ENCODE results near the gene IFNA14.
"Not testable (repeated sequence)": the region's sequence is repeated elsewhere in the genome, so short reads cannot be mapped to it uniquely, and the experiment has no call there.

DNA sequence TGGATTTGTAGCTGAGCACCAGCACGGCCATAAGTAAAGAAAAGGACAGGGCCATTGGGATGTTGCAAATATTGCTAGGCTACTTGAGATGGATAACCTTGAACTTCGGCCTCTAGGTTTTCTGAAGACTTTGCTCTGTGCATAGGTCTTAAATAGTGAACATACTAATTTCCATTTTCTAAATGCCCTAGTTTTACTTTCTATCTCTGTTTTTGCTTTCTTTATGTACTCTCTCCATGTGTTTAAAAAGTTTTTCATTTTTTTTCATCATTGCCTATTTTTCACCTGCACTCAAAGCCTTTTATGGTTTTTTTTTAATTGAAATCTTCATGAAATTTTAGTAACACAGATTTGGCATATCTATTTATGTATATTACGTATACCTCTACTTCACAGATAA is 32.8 kb downstream of the IFNA14 start, which contains the start of gene IFNA10:
- TF ChIP-seq, protein P1, sequence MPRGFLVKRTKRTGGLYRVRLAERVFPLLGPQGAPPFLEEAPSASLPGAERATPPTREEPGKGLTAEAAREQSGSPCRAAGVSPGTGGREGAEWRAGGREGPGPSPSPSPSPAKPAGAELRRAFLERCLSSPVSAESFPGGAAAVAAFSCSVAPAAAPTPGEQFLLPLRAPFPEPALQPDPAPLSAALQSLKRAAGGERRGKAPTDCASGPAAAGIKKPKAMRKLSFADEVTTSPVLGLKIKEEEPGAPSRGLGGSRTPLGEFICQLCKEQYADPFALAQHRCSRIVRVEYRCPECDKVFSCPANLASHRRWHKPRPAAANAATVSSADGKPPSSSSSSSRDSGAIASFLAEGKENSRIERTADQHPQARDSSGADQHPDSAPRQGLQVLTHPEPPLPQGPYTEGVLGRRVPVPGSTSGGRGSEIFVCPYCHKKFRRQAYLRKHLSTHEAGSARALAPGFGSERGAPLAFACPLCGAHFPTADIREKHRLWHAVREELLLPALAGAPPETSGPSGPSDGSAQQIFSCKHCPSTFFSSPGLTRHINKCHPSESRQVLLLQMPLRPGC (tag by site-specific recombination; IDR thresholded peaks at IDR 0.05) = not testable (repeated sequence)
- TF ChIP-seq ZNF202 (tag by site-specific recombination; IDR thresholded peaks at IDR 0.05; ENCODE audit: borderline replicate concordance); YY2 (tag by site-specific recombination; IDR thresholded peaks at IDR 0.05); ZNF211 (tag by site-specific recombination; IDR thresholded peaks at IDR 0.05; ENCODE audit: low read depth); ZNF335 (tag by site-specific recombination; conservative IDR thresholded peaks at IDR 0.05); ZNF416 (tag by site-specific recombination; IDR thresholded peaks at IDR 0.05); ZNF558 (tag by site-specific recombination; IDR thresholded peaks at IDR 0.05); ZNF530 (tag by site-specific recombination; IDR thresholded peaks at IDR 0.05; ENCODE audit: low read depth); ZNF184 (tag by site-specific recombination; IDR thresholded peaks at IDR 0.05); ZNF292 (tag by site-specific recombination; IDR thresholded peaks at IDR 0.05; ENCODE audit: borderline replicate concordance, low read depth): not testable (repeated sequence)
- TF ChIP-seq, protein P2, sequence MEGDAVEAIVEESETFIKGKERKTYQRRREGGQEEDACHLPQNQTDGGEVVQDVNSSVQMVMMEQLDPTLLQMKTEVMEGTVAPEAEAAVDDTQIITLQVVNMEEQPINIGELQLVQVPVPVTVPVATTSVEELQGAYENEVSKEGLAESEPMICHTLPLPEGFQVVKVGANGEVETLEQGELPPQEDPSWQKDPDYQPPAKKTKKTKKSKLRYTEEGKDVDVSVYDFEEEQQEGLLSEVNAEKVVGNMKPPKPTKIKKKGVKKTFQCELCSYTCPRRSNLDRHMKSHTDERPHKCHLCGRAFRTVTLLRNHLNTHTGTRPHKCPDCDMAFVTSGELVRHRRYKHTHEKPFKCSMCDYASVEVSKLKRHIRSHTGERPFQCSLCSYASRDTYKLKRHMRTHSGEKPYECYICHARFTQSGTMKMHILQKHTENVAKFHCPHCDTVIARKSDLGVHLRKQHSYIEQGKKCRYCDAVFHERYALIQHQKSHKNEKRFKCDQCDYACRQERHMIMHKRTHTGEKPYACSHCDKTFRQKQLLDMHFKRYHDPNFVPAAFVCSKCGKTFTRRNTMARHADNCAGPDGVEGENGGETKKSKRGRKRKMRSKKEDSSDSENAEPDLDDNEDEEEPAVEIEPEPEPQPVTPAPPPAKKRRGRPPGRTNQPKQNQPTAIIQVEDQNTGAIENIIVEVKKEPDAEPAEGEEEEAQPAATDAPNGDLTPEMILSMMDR (tag by site-specific recombination; IDR thresholded peaks at IDR 0.05) = not testable (repeated sequence)
- TF ChIP-seq, protein P3, sequence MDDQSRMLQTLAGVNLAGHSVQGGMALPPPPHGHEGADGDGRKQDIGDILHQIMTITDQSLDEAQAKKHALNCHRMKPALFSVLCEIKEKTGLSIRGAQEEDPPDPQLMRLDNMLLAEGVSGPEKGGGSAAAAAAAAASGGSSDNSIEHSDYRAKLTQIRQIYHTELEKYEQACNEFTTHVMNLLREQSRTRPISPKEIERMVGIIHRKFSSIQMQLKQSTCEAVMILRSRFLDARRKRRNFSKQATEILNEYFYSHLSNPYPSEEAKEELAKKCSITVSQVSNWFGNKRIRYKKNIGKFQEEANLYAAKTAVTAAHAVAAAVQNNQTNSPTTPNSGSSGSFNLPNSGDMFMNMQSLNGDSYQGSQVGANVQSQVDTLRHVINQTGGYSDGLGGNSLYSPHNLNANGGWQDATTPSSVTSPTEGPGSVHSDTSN (CRISPR knock-in tag; IDR thresholded peaks at IDR 0.05) = not testable (repeated sequence)

All from HEK293 (cell line).